ENCODE results near the gene ACP4. TPM values are rescaled to one million over a fixed set of nuclear protein-coding genes. Genes with fewer than 3 reads are reported as not detected.
A peak's percentile ranks its signal among the peaks of the same experiment; 100 is the strongest.
"Not testable (repeated sequence)": the region's sequence is repeated elsewhere in the genome, so short reads cannot be mapped to it uniquely, and the experiment has no call there.

ACP4 gene
- polyA plus RNA-seq, 3 donors = not detected

- Histone ChIP-seq H3K9me3 (replicated peaks in 1 of 2; ENCODE audit: control insufficient read depth in 1 of 2, insufficient read depth in 1 of 2, low read length in 2 of 2) (peaks cover 6 to 9% of the 10 kb centered on the region in 2 donors), H3K27me3 (ENCODE audit: control insufficient read depth in 2 of 2, insufficient read depth in 2 of 2, low read length in 2 of 2) (peaks cover 15 to 45% of the 10 kb centered on the region in 2 donors), H3K27ac (ENCODE audit: low read depth in 1 of 2, low read length in 2 of 2) (no peak overlapping the region), H3K4me1 (ENCODE audit: control insufficient read depth in 1 of 2, insufficient read depth in 2 of 2, low read length in 2 of 2) (no peaks in the 10 kb centered on the region), H3K36me3 (replicated peaks in 1 of 2; ENCODE audit: control insufficient read depth in 1 of 2, insufficient read depth in 2 of 2, low read length in 2 of 2) (no peaks in the 10 kb centered on the region), H3K4me2 (replicated peaks; ENCODE audit: extremely low read depth, low read length, poor library complexity, severe bottlenecking) (no peak overlapping the region), H3K4me3 (replicated peaks in 1 of 3; ENCODE audit: low read depth in 2 of 3, low read length in 3 of 3) (no peak overlapping the region), H2AFZ (ENCODE audit: insufficient read depth, low read depth, low read length, poor library complexity, severe bottlenecking) (no peak overlapping the region), H3K9ac (ENCODE audit: insufficient read depth, low read length, poor library complexity, severe bottlenecking) (no peak overlapping the region), H4K20me1 (ENCODE audit: insufficient read depth, low read length) (no peaks in the 10 kb centered on the region), H3K79me2 (ENCODE audit: insufficient read depth, low read length) (no peaks in the 10 kb centered on the region)
- H3K36me3 Mint-ChIP-seq = no peaks in the 10 kb centered on the region
- peak overlapping the region in 1 of 2 donors; percentile 51 for H3K4me3 Mint-ChIP-seq
- H3K27ac Mint-ChIP-seq = no peak overlapping the region
- intact Hi-C loops (cut with micrococcal nuclease) = loop anchor here (5.0 to 10.0 kb wide), 5 partner anchors 59 to 424 kb away; partner anchors contain the start of gene CLEC11A (in 1 of the 2)
- peaks cover 62 to 73% (median 71%) of the 10 kb centered on the region in 3 donors for H3K27me3 Mint-ChIP-seq (ENCODE audit: low read depth in 3 of 3)
- peaks cover 2 to 17% (median 8%) of the 10 kb centered on the region in 7 donors for H3K9me3 Mint-ChIP-seq
- H3K4me1 Mint-ChIP-seq = peaks cover 9% of the 10 kb centered on the region
- no peak for TF ChIP-seq CTCF (IDR thresholded peaks at IDR 0.05)
- WGBS (ENCODE audit: insufficient coverage) = 74% methylated on average over 8 of the region's 16 CpGs
- no peak for DNase-seq
These were observed 9.3 kb upstream of the ACP4 start for GRCh38 chr19:50780753-50781435.

- H3K9me3 Mint-ChIP-seq; H3K79me2 ChIP-seq (ENCODE audit: insufficient read depth, low read length); H3K36me3 Mint-ChIP-seq; H3K4me3 Mint-ChIP-seq; H2AFZ ChIP-seq (ENCODE audit: insufficient read depth, low read depth, low read length, poor library complexity, severe bottlenecking); H3K4me3 ChIP-seq (replicated peaks in 1 of 3; ENCODE audit: low read depth in 2 of 3, low read length in 3 of 3); H3K9me3 ChIP-seq (replicated peaks in 1 of 2; ENCODE audit: control insufficient read depth in 1 of 2, insufficient read depth in 1 of 2, low read length in 2 of 2); H3K9ac ChIP-seq (ENCODE audit: insufficient read depth, low read length, poor library complexity, severe bottlenecking); DNase-seq; H3K4me2 ChIP-seq (replicated peaks; ENCODE audit: extremely low read depth, low read length, poor library complexity, severe bottlenecking); H3K4me1 Mint-ChIP-seq; H4K20me1 ChIP-seq (ENCODE audit: insufficient read depth, low read length); H3K4me1 ChIP-seq (ENCODE audit: control insufficient read depth in 1 of 2, insufficient read depth in 2 of 2, low read length in 2 of 2); H3K27ac ChIP-seq (ENCODE audit: low read depth in 1 of 2, low read length in 2 of 2); H3K27ac Mint-ChIP-seq; H3K36me3 ChIP-seq (replicated peaks in 1 of 2; ENCODE audit: control insufficient read depth in 1 of 2, insufficient read depth in 2 of 2, low read length in 2 of 2): not testable (repeated sequence)
- peaks cover 46 to 49% (median 47%) of the 10 kb centered on the region in 3 donors for H3K27me3 Mint-ChIP-seq (ENCODE audit: low read depth in 3 of 3)
- 44% methylated on average over 5 of the region's 8 CpGs for WGBS (ENCODE audit: insufficient coverage)
- peak; percentile 31 for TF ChIP-seq CTCF (IDR thresholded peaks at IDR 0.05)
- intact Hi-C loops (cut with micrococcal nuclease) = loop anchor here (2.0 to 10.0 kb wide), 6 partner anchors 61 to 426 kb away; partner anchors contain the start of gene CLEC11A (in 1 of the 2)
- peaks cover 10 to 22% of the 10 kb centered on the region in 2 donors for H3K27me3 ChIP-seq (ENCODE audit: control insufficient read depth in 2 of 2, insufficient read depth in 2 of 2, low read length in 2 of 2)
These were observed 6.4 kb upstream of the ACP4 start for GRCh38 chr19:50783848-50784152.

All from CD14-positive monocyte (primary cell).